ENCODE results near the gene BRINP2. TPM values are rescaled to one million over a fixed set of nuclear protein-coding genes. Genes with fewer than 3 reads are reported as not detected.

The BRINP2 gene
- total and polyA plus RNA-seq, 7 experiments from 2014 or later: not detected

- H3K4me1 Mint-ChIP-seq: no peaks in the 10 kb centered on the region
- no peak overlapping the region for H3K4me3 Mint-ChIP-seq
- Histone ChIP-seq H3K4me3 (ENCODE audit: low read length) (no peak overlapping the region), H3K27ac (ENCODE audit: low read depth, low read length) (no peak overlapping the region), H3K36me3 (ENCODE audit: control insufficient read depth in 2 of 3, insufficient read depth in 3 of 3, low read length in 3 of 3) (no peaks in the 10 kb centered on the region), H3K27me3 (ENCODE audit: control insufficient read depth in 2 of 2, insufficient read depth in 2 of 2, low read length in 2 of 2) (no peaks in the 10 kb centered on the region), H3K9me3 (ENCODE audit: control insufficient read depth in 2 of 3, low read length in 3 of 3) (no peaks in the 10 kb centered on the region), H3K4me1 (ENCODE audit: control insufficient read depth in 2 of 2, insufficient read depth in 2 of 2, low read length in 2 of 2) (no peaks in the 10 kb centered on the region)
- peaks cover 11 to 21% (median 20%) of the 10 kb centered on the region in 5 donors for H3K27me3 Mint-ChIP-seq
- no peaks in the 10 kb centered on the region for H3K36me3 Mint-ChIP-seq
- ChIA-PET CTCF (no interaction called here), POLR2A (no interaction called here)
- H3K9me3 Mint-ChIP-seq: peaks cover 0 to 12% (median 3%) of the 10 kb centered on the region in 11 donors
- ATAC-seq: no peak
- no peak overlapping the region for H3K27ac Mint-ChIP-seq
- DNase-seq: no peak
- intact Hi-C loops (cut with micrococcal nuclease): no loop called here
Observed at GRCh38 chr1:177174921-177175634, 4.3 kb downstream of the BRINP2 start.

DNA sequence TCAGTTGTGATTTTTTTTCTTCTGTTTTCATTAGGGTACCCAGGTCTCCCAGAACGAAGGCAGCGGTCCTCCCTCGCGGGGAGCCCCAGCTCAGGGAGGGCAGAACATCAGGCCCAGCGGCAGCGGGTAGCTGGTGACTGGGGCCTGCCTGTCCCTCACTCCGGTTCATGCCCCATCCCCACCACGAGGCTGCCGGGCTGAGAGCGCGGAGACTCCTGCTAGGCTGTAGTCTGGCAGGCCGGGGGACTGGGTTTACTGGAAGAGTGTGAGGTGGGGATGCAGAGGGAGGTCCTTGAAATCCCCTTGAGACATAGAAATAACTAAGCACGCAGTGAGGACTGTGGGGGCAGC lies 10.5 kb downstream of the BRINP2 start:
- ChIA-PET POLR2A (no interaction called here), CTCF (no interaction called here)
- Mint-ChIP-seq H3K36me3 (no peaks in the 10 kb centered on the region), H3K4me1 (peaks cover 7 to 16% (median 11%) of the 10 kb centered on the region in 7 donors), H3K4me3 (peak overlapping the region; percentile 6 to 76 (median 58)), H3K9me3 (peaks cover 0 to 11% (median 0%) of the 10 kb centered on the region in 11 donors), H3K27me3 (peaks cover 25 to 45% (median 38%) of the 10 kb centered on the region in 5 donors), H3K27ac (no peak overlapping the region)
- ATAC-seq (no peak), DNase-seq (no peak)
- Histone ChIP-seq H3K4me3 (ENCODE audit: low read length) (no peak overlapping the region), H3K4me1 (ENCODE audit: control insufficient read depth in 2 of 2, insufficient read depth in 2 of 2, low read length in 2 of 2) (no peaks in the 10 kb centered on the region), H3K27ac (ENCODE audit: low read depth, low read length) (no peak overlapping the region), H3K27me3 (ENCODE audit: control insufficient read depth in 2 of 2, insufficient read depth in 2 of 2, low read length in 2 of 2) (no peaks in the 10 kb centered on the region), H3K36me3 (ENCODE audit: control insufficient read depth in 2 of 3, insufficient read depth in 3 of 3, low read length in 3 of 3) (no peaks in the 10 kb centered on the region), H3K9me3 (ENCODE audit: control insufficient read depth in 2 of 3, low read length in 3 of 3) (no peaks in the 10 kb centered on the region)
- intact Hi-C loops (cut with micrococcal nuclease): loop anchor here in 1 of 2 donors (5.0 kb wide), 1 partner anchor 284 kb away; no protein-coding TSS in a partner anchor

GRCh38 chr1:177181631-177182291 lies 11.0 kb downstream of the BRINP2 start:
- peaks cover 25 to 49% (median 38%) of the 10 kb centered on the region in 5 donors for H3K27me3 Mint-ChIP-seq
- peaks cover 7 to 16% (median 11%) of the 10 kb centered on the region in 7 donors for H3K4me1 Mint-ChIP-seq
- ATAC-seq (peak; percentile 34), DNase-seq (peak in 2 of 9 donors; percentile 0 to 45)
- intact Hi-C loops (cut with micrococcal nuclease): loop anchor here in 1 of 2 donors (5.0 kb wide), 1 partner anchor 284 kb away; no protein-coding TSS in a partner anchor
- Histone ChIP-seq H3K4me1 (ENCODE audit: control insufficient read depth in 2 of 2, insufficient read depth in 2 of 2, low read length in 2 of 2) (no peaks in the 10 kb centered on the region), H3K27ac (ENCODE audit: low read depth, low read length) (no peak overlapping the region), H3K9me3 (ENCODE audit: control insufficient read depth in 2 of 3, low read length in 3 of 3) (no peaks in the 10 kb centered on the region), H3K36me3 (ENCODE audit: control insufficient read depth in 2 of 3, insufficient read depth in 3 of 3, low read length in 3 of 3) (no peaks in the 10 kb centered on the region), H3K4me3 (ENCODE audit: low read length) (no peak overlapping the region), H3K27me3 (ENCODE audit: control insufficient read depth in 2 of 2, insufficient read depth in 2 of 2, low read length in 2 of 2) (no peaks in the 10 kb centered on the region)
- peak overlapping the region; percentile 25 to 76 (median 58) for H3K4me3 Mint-ChIP-seq
- CTCF ChIA-PET: no interaction called here
- peaks cover 0 to 8% (median 0%) of the 10 kb centered on the region in 11 donors for H3K9me3 Mint-ChIP-seq
- no peak overlapping the region for H3K27ac Mint-ChIP-seq
- POLR2A ChIA-PET: no interaction called here
- no peaks in the 10 kb centered on the region for H3K36me3 Mint-ChIP-seq

DNA sequence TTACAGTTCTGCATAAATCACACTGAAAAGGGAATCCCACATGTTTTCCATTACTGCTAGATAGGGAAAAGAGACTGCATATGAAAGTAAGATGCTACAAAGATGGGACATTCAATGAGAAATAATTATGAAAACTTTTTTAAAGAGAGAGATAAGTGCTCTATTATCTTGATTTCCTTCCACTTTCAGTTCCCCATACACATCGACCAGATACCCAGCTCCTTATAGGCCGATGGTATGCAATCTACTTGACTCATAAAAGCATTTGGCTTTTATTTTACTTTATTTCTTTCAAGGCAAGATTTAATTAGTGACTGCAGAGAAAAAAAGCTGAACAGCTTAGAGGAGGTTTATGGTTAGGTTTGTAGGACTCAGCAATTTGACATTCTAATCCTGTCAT lies 13.1 kb downstream of the BRINP2 start:
- Mint-ChIP-seq H3K9me3 (peaks cover 0 to 5% (median 4%) of the 10 kb centered on the region in 11 donors), H3K27ac (no peak overlapping the region), H3K4me3 (no peak overlapping the region), H3K27me3 (peaks cover 25 to 49% (median 37%) of the 10 kb centered on the region in 5 donors), H3K36me3 (no peaks in the 10 kb centered on the region), H3K4me1 (peaks cover 7 to 16% (median 11%) of the 10 kb centered on the region in 7 donors)
- ChIA-PET POLR2A (no interaction called here), CTCF (no interaction called here)
- DNase-seq (no peak), ATAC-seq (no peak)
- H3K4me1 ChIP-seq (ENCODE audit: control insufficient read depth in 2 of 2, insufficient read depth in 2 of 2, low read length in 2 of 2): no peaks in the 10 kb centered on the region
- intact Hi-C loops (cut with micrococcal nuclease): loop anchor here in 1 of 2 donors (5.0 kb wide), 1 partner anchor 287 kb away; no protein-coding TSS in a partner anchor
- H3K4me3 ChIP-seq (ENCODE audit: low read length): no peak overlapping the region
- no peak overlapping the region for H3K27ac ChIP-seq (ENCODE audit: low read depth, low read length)
- H3K9me3 ChIP-seq (ENCODE audit: control insufficient read depth in 2 of 3, low read length in 3 of 3): no peaks in the 10 kb centered on the region
- H3K36me3 ChIP-seq (ENCODE audit: control insufficient read depth in 2 of 3, insufficient read depth in 3 of 3, low read length in 3 of 3): no peaks in the 10 kb centered on the region
- no peaks in the 10 kb centered on the region for H3K27me3 ChIP-seq (ENCODE audit: control insufficient read depth in 2 of 2, insufficient read depth in 2 of 2, low read length in 2 of 2)

- no peaks in the 10 kb centered on the region for H3K4me1 ChIP-seq (ENCODE audit: control insufficient read depth in 2 of 2, insufficient read depth in 2 of 2, low read length in 2 of 2)
- POLR2A ChIA-PET: no interaction called here
- Mint-ChIP-seq H3K27ac (no peak overlapping the region), H3K27me3 (peaks cover 19 to 48% (median 31%) of the 10 kb centered on the region in 5 donors), H3K4me3 (no peak overlapping the region), H3K36me3 (no peaks in the 10 kb centered on the region), H3K9me3 (peaks cover 0 to 6% (median 4%) of the 10 kb centered on the region in 11 donors), H3K4me1 (peaks cover 7 to 16% (median 11%) of the 10 kb centered on the region in 7 donors)
- no peak for DNase-seq
- no peak for ATAC-seq
- no peaks in the 10 kb centered on the region for H3K9me3 ChIP-seq (ENCODE audit: control insufficient read depth in 2 of 3, low read length in 3 of 3)
- CTCF ChIA-PET: no interaction called here
- intact Hi-C loops (cut with micrococcal nuclease): no loop called here
- H3K36me3 ChIP-seq (ENCODE audit: control insufficient read depth in 2 of 3, insufficient read depth in 3 of 3, low read length in 3 of 3): no peaks in the 10 kb centered on the region
- H3K4me3 ChIP-seq (ENCODE audit: low read length): no peak overlapping the region
- H3K27me3 ChIP-seq (ENCODE audit: control insufficient read depth in 2 of 2, insufficient read depth in 2 of 2, low read length in 2 of 2): no peaks in the 10 kb centered on the region
- H3K27ac ChIP-seq (ENCODE audit: low read depth, low read length): no peak overlapping the region
Observed at GRCh38 chr1:177185209-177185608, 14.5 kb downstream of the BRINP2 start.

- H3K27ac ChIP-seq (ENCODE audit: low read depth, low read length): no peak overlapping the region
- H3K9me3 ChIP-seq (ENCODE audit: control insufficient read depth in 2 of 3, low read length in 3 of 3): no peaks in the 10 kb centered on the region
- Mint-ChIP-seq H3K4me3 (no peak overlapping the region), H3K9me3 (peaks cover 0 to 9% (median 4%) of the 10 kb centered on the region in 11 donors), H3K36me3 (no peaks in the 10 kb centered on the region), H3K27me3 (peaks cover 10 to 34% (median 19%) of the 10 kb centered on the region in 5 donors), H3K27ac (no peak overlapping the region), H3K4me1 (peaks cover 2 to 10% (median 7%) of the 10 kb centered on the region in 7 donors)
- H3K4me1 ChIP-seq (ENCODE audit: control insufficient read depth in 2 of 2, insufficient read depth in 2 of 2, low read length in 2 of 2): no peaks in the 10 kb centered on the region
- POLR2A ChIA-PET: no interaction called here
- intact Hi-C loops (cut with micrococcal nuclease): no loop called here
- H3K27me3 ChIP-seq (ENCODE audit: control insufficient read depth in 2 of 2, insufficient read depth in 2 of 2, low read length in 2 of 2): no peaks in the 10 kb centered on the region
- CTCF ChIA-PET: no interaction called here
- no peak for DNase-seq
- ATAC-seq: no peak
- no peaks in the 10 kb centered on the region for H3K36me3 ChIP-seq (ENCODE audit: control insufficient read depth in 2 of 3, insufficient read depth in 3 of 3, low read length in 3 of 3)
- no peak overlapping the region for H3K4me3 ChIP-seq (ENCODE audit: low read length)
Observed at GRCh38 chr1:177186639-177187038, 15.9 kb downstream of the BRINP2 start.

Data from naive thymus-derived CD4-positive, alpha-beta T cell (primary cell).